Measurements from ENCODE around the gene XPO6.

The XPO6 gene

GRCh38 chr16:28110074-28110473 lies 101.7 kb downstream of the XPO6 start:
- no peak for DNase-seq (ENCODE audit: low read depth)

DNA sequence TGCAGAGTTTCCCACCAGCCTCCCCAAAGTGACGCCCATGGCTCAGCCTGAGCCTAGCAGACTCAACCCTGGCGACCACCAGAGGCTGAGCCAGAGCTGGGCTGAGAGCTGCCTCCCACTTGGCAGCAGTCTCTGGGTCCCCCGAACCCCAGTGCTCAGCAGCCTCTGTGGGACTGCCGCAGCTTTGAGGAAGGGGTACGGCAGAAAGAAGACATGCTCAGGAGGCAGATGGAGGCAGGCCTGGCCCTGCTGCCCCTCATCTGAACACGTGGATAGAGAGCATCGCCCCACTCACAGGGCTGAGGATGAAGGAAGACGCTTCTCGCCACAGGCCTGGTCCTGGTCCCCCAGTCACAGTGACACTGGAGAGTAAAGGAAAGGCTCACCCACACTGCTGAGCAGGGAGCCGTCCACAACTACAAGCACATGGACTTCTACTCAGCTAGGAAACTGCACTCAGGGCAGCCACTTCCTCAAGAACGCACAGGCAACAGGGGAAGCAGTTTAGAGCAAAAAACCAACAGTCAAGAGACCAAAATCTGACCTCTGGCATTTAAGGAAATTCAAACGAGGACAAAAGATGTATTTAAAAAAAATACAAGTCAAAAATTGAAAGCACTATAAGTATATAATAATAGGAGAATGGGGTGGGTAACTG lies 103.0 kb downstream of the XPO6 start:
- DNase-seq (ENCODE audit: low read depth), result no peak

DNA sequence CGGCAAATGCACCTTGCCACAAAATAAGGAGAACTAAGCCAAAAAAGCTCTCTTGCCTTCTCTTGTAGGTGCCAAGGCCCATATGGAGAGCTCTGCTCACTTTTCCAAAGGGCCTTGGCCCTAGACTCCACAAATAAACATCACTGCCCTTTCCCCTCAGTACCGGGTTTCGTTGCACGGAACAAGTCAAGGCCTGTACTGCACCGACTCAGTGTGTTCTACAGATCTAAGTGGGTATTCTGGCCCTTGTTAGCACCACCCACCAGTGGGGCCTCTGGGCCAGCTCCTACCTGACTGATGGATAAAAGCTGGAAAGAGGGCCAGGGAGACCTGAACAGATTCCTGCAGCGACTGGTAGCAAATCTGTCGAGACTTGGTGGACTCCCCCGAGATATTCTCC lies 104.5 kb downstream of the XPO6 start:
- DNase-seq (ENCODE audit: low read depth), result no peak

DNA sequence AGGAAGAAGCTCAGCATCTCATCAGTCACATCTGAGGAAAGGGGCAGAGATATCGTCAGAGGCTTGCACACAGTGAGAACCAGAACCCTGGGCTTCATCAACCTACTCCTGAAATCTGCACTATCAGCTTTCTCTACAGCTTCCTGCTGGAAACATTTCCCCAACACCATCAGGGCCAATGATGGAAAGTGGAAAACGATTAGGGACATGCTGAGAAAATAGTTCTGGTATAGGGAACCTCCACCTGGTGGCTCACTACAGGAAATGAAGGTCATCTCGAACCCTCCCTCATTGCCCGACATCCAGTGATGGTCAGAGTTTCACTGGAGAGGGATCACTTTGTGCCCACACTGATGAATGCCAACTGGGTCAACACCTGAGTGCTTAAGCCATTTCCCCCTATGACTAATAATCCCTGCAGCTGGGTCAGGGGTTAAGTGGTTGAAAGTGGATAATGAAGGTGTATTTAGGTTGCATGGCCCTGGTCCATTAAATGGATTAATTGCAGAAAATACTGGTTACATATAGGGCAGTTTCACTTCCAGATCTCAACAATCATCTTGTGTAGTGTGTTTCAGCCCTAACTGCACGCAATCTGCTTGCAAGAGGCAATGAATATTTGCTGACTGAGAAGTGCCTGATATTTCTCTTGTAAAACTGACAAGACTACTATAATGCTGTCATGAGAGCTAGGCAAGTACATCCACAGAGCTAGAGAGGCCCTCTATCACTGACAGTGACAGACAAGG lies 105.1 kb downstream of the XPO6 start:
- no peak for DNase-seq (ENCODE audit: low read depth)

- DNase-seq (ENCODE audit: low read depth), result no peak
Measured at GRCh38 chr16:28105954-28106353, 105.8 kb downstream of the XPO6 start.

DNA sequence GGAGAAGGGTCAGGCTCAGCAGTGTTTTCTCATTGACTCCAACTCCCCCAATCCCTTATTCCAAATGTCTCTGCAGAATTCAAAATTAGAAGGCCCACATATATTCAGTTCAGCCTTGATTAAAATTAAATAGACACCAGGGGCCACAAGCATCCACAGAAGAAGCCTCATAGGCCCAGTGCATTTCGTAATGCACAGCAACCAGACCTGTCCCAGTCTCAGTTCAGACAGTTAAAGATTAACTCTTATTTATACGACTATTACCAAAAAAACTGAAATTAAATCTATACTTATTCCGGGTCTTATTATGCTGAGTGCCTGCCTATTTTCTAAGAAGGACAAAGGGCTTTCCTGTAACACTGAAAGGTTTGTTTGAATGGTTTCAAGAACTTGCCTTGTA lies 106.5 kb downstream of the XPO6 start:
- DNase-seq (ENCODE audit: low read depth), result no peak

DNA sequence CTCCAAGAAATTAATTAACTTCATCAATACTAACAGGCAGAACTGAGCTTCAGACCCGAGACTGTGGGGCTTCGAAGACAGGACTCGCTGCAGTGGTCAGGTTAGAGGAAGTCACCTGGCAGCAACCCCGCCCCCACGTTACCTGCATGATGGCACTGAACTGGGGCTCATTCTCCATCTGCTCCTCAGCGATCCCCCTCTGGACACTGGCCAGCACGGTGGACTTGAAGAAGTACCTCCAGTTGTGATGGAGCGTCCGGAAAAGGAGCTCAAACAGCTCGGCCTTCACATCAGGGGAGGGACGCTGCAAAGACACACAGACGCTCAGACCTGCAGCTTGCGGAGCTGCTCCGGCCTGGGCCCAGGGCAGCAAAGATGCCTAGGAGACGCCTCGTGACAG lies 107.4 kb downstream of the XPO6 start:
- DNase-seq (ENCODE audit: low read depth), result no peak

GRCh38 chr16:28103516-28104170 lies 108.1 kb downstream of the XPO6 start:
- no peak for DNase-seq (ENCODE audit: low read depth)

GRCh38 chr16:28101533-28101890 lies 110.3 kb downstream of the XPO6 start:
- DNase-seq (ENCODE audit: low read depth), result no peak

DNA sequence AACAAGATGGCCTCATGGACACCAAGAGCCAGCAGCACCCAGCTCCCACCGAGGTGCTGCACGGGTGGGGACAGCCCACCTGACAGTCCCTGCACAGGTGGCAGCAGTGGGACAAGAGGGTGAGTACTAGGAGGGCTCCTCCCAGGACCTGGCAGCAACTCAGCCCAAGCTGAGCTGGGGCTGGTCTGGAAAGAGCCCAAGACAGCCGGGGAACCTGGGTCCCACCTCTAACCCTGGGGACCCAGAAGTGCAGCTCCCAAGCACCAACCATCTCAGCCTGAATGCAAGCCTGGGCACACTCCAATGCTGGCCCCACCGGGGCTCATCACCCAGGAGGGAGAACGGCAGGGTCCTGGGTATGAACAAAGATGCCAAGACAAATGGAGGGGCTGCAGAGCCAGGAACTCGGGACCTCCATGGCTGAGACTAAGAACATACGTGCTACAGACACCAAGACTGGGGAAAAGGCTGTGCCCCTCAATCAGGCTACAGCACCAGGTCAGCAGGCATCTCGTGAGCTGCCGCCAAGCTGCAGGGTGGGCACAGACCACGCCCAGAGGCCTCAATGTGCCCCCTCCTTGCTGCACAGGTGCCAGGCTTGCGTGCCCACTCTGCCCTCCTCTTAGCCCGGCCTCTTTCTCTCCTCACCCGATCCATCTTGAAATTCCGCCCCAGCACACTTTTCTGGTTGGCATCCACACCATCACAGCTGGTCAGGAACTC lies 110.8 kb downstream of the XPO6 start:
- no peak for DNase-seq (ENCODE audit: low read depth)

- DNase-seq (ENCODE audit: low read depth), result no peak
Measured at GRCh38 chr16:28098959-28099945, 112.5 kb downstream of the XPO6 start.

DNA sequence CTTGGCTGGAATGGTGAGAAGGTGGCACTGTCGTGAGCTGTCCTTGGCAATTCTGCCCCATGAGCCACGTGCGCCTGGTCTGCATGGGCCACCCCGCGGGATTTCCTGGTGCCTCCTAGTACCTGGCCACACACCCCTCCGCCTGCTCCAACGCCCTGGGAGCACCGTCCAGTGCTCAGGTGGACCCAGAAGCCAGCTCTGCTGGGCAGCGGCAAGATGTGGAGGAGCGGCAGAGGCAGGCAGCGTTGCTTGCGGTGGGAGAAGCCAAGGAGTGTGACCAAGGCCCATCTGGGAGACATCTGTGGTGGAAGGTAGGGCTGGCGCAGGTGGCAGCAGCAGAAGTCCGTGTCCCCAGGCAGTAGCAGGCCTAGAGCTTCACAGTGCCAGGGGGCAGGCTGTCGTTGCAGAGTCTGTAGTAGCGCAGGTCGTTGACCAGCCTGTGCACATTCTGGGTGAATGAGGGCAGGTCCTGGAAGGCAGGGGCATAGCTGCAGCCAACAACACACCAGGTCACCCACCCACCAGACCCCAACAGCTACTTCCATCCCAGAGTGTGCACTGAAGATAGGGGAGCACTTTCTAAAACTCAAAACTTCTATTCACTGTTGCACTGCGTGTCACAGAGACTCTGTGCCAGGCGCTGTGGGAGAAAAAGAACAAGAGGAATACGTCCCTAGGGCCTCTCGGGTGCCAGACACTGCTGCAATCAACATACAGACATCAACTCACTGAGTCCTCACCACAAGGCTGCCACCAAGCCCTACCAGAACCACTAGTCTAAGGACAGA lies 113.4 kb downstream of the XPO6 start:
- no peak for DNase-seq (ENCODE audit: low read depth)

DNA sequence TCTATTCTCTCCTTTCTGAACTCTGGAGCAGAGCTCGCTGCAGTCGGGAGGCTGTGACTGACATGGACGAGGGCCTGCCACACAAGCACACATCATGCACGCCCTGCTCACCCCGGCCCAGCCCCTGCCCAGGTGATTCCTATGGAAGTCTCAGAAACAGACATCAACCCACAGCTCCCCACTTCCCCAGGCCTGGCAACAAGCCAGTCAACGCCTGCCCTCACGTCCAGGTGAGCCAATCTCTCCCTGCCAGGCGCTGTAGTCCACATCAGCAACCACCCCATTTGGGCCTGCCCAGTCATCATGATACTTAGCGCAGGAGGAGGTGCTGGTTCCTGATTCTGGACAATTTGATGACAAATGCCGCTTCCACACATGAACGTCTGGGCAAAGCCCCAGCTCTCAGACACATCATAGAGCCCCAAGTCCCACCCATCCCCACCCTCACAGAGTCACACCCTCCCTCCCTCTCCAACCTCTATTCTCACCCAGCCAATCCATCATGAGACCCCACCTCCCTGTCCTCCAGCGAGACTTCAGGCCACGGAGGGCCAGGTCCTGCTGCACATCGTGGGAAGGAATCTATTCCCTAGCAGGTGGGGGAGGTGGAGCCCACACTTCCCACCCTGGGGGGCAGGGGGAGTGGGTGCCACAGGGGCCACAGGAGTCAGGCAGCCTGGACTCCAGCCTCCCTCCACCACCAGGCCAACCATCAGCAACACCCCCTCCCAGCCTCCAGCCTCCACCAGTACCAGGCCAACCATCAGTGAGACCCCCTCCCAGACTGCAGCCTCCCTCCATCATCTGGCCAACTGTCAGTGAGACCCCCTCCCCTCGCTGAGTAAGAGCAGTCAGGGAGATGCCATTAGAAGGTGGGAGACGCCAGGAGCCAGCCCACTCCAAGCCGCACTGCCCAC lies 114.5 kb downstream of the XPO6 start:
- no peak for DNase-seq (ENCODE audit: low read depth)

GRCh38 chr16:28093385-28093725 lies 118.4 kb downstream of the XPO6 start:
- DNase-seq (ENCODE audit: low read depth), result no peak

GRCh38 chr16:28092721-28093384 lies 118.9 kb downstream of the XPO6 start:
- no peak for DNase-seq (ENCODE audit: low read depth)

GRCh38 chr16:28091656-28092055 lies 120.1 kb downstream of the XPO6 start:
- DNase-seq (ENCODE audit: low read depth), result no peak

- DNase-seq (ENCODE audit: low read depth), result no peak
Measured at GRCh38 chr16:28090646-28091377, 121.0 kb downstream of the XPO6 start.

GRCh38 chr16:28089992-28090365 lies 121.8 kb downstream of the XPO6 start:
- DNase-seq (ENCODE audit: low read depth), result no peak
